ENCODE data around the gene ZNF577.
"Not testable (repeated sequence)": the region's sequence is repeated elsewhere in the genome, so short reads cannot be mapped to it uniquely, and the experiment has no call there.

The ZNF577 gene

DNA sequence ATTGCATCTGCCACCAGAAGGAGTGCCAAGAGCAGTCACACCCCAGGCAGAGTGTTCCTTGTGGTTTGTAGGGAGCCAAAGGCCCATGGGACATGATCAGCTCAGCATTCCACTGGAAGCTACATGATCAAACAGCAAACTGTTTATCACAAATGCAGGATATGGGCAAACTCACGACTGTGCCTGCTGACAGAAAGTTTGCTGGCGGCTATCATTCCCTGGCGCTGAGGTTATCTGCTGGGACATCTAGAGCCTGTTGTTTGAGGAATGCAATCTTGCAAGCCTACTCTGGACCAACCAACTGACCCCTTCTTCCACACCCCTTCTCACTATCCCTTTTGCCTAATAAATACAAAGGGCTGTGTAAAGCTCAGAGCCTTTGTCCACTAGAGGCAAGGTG, 31.9 kb upstream of the ZNF577 start:
- DNase-seq (ENCODE audit: extremely low read depth, low read depth): no peak
- TF ChIP-seq CTCF (IDR thresholded peaks at IDR 0.05; ENCODE audit: low read depth, low read length, missing control alignments): no peak
- H3K4me3 ChIP-seq (replicated peaks; ENCODE audit: low read depth, low read length): no peak overlapping the region

GRCh38 chr19:51916167-51916566, 28.4 kb upstream of the ZNF577 start:
- no peak for DNase-seq (ENCODE audit: extremely low read depth, low read depth)
- TF ChIP-seq CTCF (IDR thresholded peaks at IDR 0.05; ENCODE audit: low read depth, low read length, missing control alignments): no peak
- H3K4me3 ChIP-seq (replicated peaks; ENCODE audit: low read depth, low read length): no peak overlapping the region

- TF ChIP-seq CTCF (IDR thresholded peaks at IDR 0.05; ENCODE audit: low read depth, low read length, missing control alignments): no peak
- no peak for DNase-seq (ENCODE audit: extremely low read depth, low read depth)
- H3K4me3 ChIP-seq (replicated peaks; ENCODE audit: low read depth, low read length): no peak overlapping the region
These were observed 27.6 kb upstream of the ZNF577 start for GRCh38 chr19:51915324-51915867.

- not testable (repeated sequence) for DNase-seq (ENCODE audit: extremely low read depth, low read depth); H3K4me3 ChIP-seq (replicated peaks; ENCODE audit: low read depth, low read length)
These were observed 20.2 kb upstream of the ZNF577 start for GRCh38 chr19:51907981-51908380.

DNA sequence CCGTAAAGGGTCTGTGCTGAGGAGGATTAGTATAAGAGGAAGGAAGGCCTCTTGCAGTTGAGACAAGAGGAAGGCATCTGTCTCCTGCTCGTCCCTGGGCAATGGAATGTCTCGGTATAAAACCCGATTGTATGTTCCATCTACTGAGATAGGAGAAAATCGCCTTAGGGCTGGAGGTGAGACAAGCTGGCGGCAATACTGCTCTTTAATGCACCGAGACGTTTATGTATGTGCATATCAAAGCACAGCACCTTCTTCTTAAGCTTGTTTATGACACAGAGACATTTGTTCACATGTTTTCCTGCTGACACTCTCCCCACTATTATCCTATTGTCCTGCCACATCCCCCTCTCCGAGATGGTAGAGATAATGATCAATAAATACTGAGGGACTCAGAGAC, 18.4 kb upstream of the ZNF577 start:
- not testable (repeated sequence) for DNase-seq (ENCODE audit: extremely low read depth, low read depth); H3K4me3 ChIP-seq (replicated peaks; ENCODE audit: low read depth, low read length)

- H3K4me3 ChIP-seq (replicated peaks; ENCODE audit: low read depth, low read length): not testable (repeated sequence)
These were observed 17.9 kb upstream of the ZNF577 start for GRCh38 chr19:51905639-51906038.

GRCh38 chr19:51905206-51905605, 17.5 kb upstream of the ZNF577 start:
- no peak overlapping the region for H3K4me3 ChIP-seq (replicated peaks; ENCODE audit: low read depth, low read length)
- no peak for TF ChIP-seq CTCF (IDR thresholded peaks at IDR 0.05; ENCODE audit: low read depth, low read length, missing control alignments)
- no peak for DNase-seq (ENCODE audit: extremely low read depth, low read depth)

More at GRCh38 chr19:51905639-51906038, 17.9 kb upstream of the ZNF577 start:
- DNase-seq (ENCODE audit: extremely low read depth, low read depth): not testable (repeated sequence)

GRCh38 chr19:51904331-51905165, 16.8 kb upstream of the ZNF577 start, which contains the start of gene ZNF649:
Gene ZNF649 (minus strand): TSS chr19:51905017. CDS start chr19:51900107, 4,910 bp downstream.
- DNase-seq (ENCODE audit: extremely low read depth, low read depth): peak; percentile 56
- no peak for TF ChIP-seq CTCF (IDR thresholded peaks at IDR 0.05; ENCODE audit: low read depth, low read length, missing control alignments)
- peak within 1 kb of the TSS; percentile 64 for H3K4me3 ChIP-seq (replicated peaks; ENCODE audit: low read depth, low read length)
